Measurements from ENCODE around the gene TMPRSS6. TPM values are rescaled to one million over a fixed set of nuclear protein-coding genes. Genes with fewer than 3 reads are reported as not detected.

TMPRSS6 gene
- total and polyA plus RNA-seq, 2 of the 8 experiments (the other 6 are each of a cell fraction or from before 2014, with no cell fraction given) = 0.02 TPM; not detected in 1

DNA sequence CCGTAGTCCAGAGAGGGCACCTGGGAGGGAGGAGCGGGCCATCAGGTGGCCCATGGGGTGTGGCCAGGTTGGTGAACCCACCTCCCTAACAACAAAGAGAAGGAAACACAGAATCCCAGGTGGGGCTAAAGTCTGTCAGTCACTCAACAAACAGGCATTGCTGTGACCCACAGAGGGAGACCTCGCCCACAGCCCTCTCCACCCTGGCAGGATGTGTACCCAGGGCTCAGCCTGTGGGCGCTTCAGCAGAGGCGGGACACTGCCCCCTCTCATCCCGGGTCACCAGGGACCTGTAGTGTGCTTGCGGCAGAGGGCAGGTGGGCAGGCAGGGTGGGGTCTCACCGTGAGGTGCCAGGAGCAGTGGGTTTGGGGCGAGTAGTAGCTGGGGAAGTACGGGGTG is 25.1 kb downstream of the TMPRSS6 start:
- Histone ChIP-seq H3K4ac (replicated peaks; ENCODE audit: insufficient read length, low read depth, low read length) (no peak overlapping the region), H3K4me1 (replicated peaks in 1 of 4; ENCODE audit: control insufficient read depth in 3 of 4, insufficient read depth in 4 of 4, low read length in 3 of 4) (peaks cover 0 to 7% (median 0%) of the 10 kb centered on the region in 4 experiments; a peak in 1 of 7 replicates), H3K79me1 (ENCODE audit: low read depth, low read length) (no peaks in the 10 kb centered on the region), H3K27me3 (replicated peaks in 1 of 4; ENCODE audit: control insufficient read depth in 3 of 4, extremely low read depth in 1 of 4, insufficient read depth in 3 of 4, low read length in 3 of 4) (peaks cover 0 to 7% (median 0%) of the 10 kb centered on the region in 4 experiments; a peak in 4 of 7 replicates), H3K23me2 (ENCODE audit: low read depth, low read length) (no peaks in the 10 kb centered on the region; the same call in 1 of the 2 replicates), H3K23ac (ENCODE audit: insufficient read length) (no peak overlapping the region), H3K27ac (ENCODE audit: low read depth, low read length) (no peak overlapping the region), H4K20me1 (replicated peaks in 1 of 2; ENCODE audit: control insufficient read depth in 1 of 2, insufficient read depth in 2 of 2, low read length in 2 of 2) (no peaks in the 10 kb centered on the region), H2BK20ac (ENCODE audit: low read length) (no peak overlapping the region), H3K79me2 (ENCODE audit: control insufficient read depth in 1 of 2, insufficient read depth in 2 of 2, low read length in 2 of 2) (no peaks in the 10 kb centered on the region), H2BK120ac (replicated peaks; ENCODE audit: low read depth, low read length) (no peak overlapping the region), H4K91ac (replicated peaks; ENCODE audit: insufficient read length, low read length) (no peak overlapping the region), H3K18ac (ENCODE audit: extremely low read depth, low read length) (no peak overlapping the region), H3K56ac (replicated peaks; ENCODE audit: insufficient read length, low read depth, low read length) (no peak overlapping the region), H4K8ac (ENCODE audit: extremely low read depth, insufficient read depth, low read length) (no peak overlapping the region), H4K5ac (ENCODE audit: insufficient read length, low read depth, low read length) (no peak overlapping the region), H2BK12ac (ENCODE audit: low read depth, low read length) (no peak overlapping the region), H3K4me2 (ENCODE audit: insufficient read depth in 1 of 2, low read depth in 2 of 2, low read length in 2 of 2) (no peak overlapping the region), H2BK5ac (ENCODE audit: low read depth, low read length) (no peak overlapping the region), H2AK5ac (ENCODE audit: low read depth, low read length) (no peak overlapping the region), H3K36me3 (ENCODE audit: control insufficient read depth in 2 of 4, insufficient read depth in 4 of 4, low read length in 3 of 4) (no peaks in the 10 kb centered on the region), H3K4me3 (ENCODE audit: extremely low read depth in 1 of 4, insufficient read depth in 2 of 4, low read depth in 3 of 4, low read length in 4 of 4) (no peak overlapping the region), H2BK15ac (ENCODE audit: low read length) (peak overlapping the region; percentile 72; the same call in 1 of the 2 replicates), H3K9me3 (ENCODE audit: insufficient read depth in 2 of 2, low read depth in 1 of 2, low read length in 1 of 2) (no peaks in the 10 kb centered on the region), H2AFZ (ENCODE audit: low read length) (no peak overlapping the region), H3K14ac (ENCODE audit: insufficient read length) (no peak overlapping the region), H3K9ac (replicated peaks in 1 of 4; ENCODE audit: extremely low read depth in 1 of 4, low read depth in 3 of 4, low read length in 3 of 4) (no peak overlapping the region)
- 87% methylated on average over 10 of the region's 10 CpGs; no CpG with 5 or more reads in 1 of the 2 experiments for WGBS, 2 experiments (ENCODE audit: extremely low coverage in 1 of 2, insufficient coverage in 1 of 2, insufficient read length in 1 of 2, insufficient replicate concordance in 2 of 2, low coverage in 1 of 2, low lambda C conversion rate in 2 of 2, missing lambda C conversion rate in 1 of 2)
- ChIA-PET POLR2A (ENCODE audit: partially characterized antibody) (no interaction called here), CTCF (ENCODE audit: partially characterized antibody) (interaction anchor here (0.9 to 1.5 kb wide), 2 partner anchors 10 to 15 kb away, joined by 3 to 4 read pairs; no protein-coding TSS in a partner anchor)
- DNase-seq (ENCODE audit: low read depth in 1 of 2, low spot score in 2 of 2) (no peak), FAIRE-seq (no peak)
- no peak for TF ChIP-seq SIX5 (IDR thresholded peaks at IDR 0.05; ENCODE audit: low read depth, low read length)
- no peak for TF ChIP-seq KDM1A (IDR thresholded peaks at IDR 0.05; ENCODE audit: borderline replicate concordance, low read length)
- TF ChIP-seq HDAC2 (IDR thresholded peaks at IDR 0.05; ENCODE audit: borderline replicate concordance in 1 of 2, low read depth in 2 of 2, low read length in 2 of 2) = no peak
- TF ChIP-seq SRF (IDR thresholded peaks at IDR 0.05; ENCODE audit: low read depth, low read length) = no peak
- no peak for TF ChIP-seq TAF1 (IDR thresholded peaks at IDR 0.05; ENCODE audit: low read depth, low read length)
- TF ChIP-seq CBX5 (IDR thresholded peaks at IDR 0.05; ENCODE audit: low read depth, low read length) = no peak
- TF ChIP-seq MAFK (IDR thresholded peaks at IDR 0.05; ENCODE audit: low read depth, low read length) = no peak
- no peak for TF ChIP-seq NANOG (IDR thresholded peaks at IDR 0.05; ENCODE audit: insufficient read depth, low read depth, low read length, poor library complexity, severe bottlenecking)
- TF ChIP-seq SIN3A (conservative IDR thresholded peaks at IDR 0.05 in 1 of 2, IDR thresholded peaks at IDR 0.05 in 1 of 2; ENCODE audit: low read depth in 1 of 2, low read length in 2 of 2) = no peak
- TF ChIP-seq TCF12 (IDR thresholded peaks at IDR 0.05; ENCODE audit: low read depth, low read length) = no peak
- TF ChIP-seq TBP (IDR thresholded peaks at IDR 0.05; ENCODE audit: low read depth, low read length) = no peak
- no peak for TF ChIP-seq EZH2 (IDR thresholded peaks at IDR 0.05; ENCODE audit: low read depth, low read length, severe bottlenecking)
- no peak for TF ChIP-seq SP2 (IDR thresholded peaks at IDR 0.05; ENCODE audit: low read length)
- no peak for TF ChIP-seq GABPA (IDR thresholded peaks at IDR 0.05; ENCODE audit: borderline replicate concordance, insufficient read depth, low read length)
